HepG2 (cell line): Measurements from ENCODE around the gene ZNF582. TPM values are rescaled to one million over a fixed set of nuclear protein-coding genes. Genes with fewer than 3 reads are reported as not detected.

Source experiments
- ATAC-seq: fragments of 200-7000 bp; cut with Tn5 transposase; 3 replicates; pipeline ENCODE4 v1.9.1; 2020; ENCODE audit warnings: mild to moderate bottlenecking, moderate library complexity
- Bru-seq: library from RNA; stranded (reverse); fragments of 400-500 nt; gene quantifications from one replicate; lab custom pipeline; 2021; lab: Mats Ljungman, UMichigan
- BruChase-seq, 2 experiments: library from RNA; stranded (reverse); fragments of 400-500 nt; gene quantifications; one replicate each; lab custom pipeline; 2021; lab: Mats Ljungman, UMichigan
- BruUV-seq: library from RNA; stranded (reverse); fragments of 400-500 nt; replicated peaks from 2 replicates; lab custom pipeline; 2021; lab: Mats Ljungman, UMichigan
- CTCF ChIA-PET: fragments of 300-600 bp; formaldehyde crosslinking; extraction: SDS; loops from one replicate; lab custom pipeline; 2021; ENCODE audit warnings: low total read pairs, inconsistent platforms, low intra/inter-chr PET ratio; lab: Yijun Ruan, JAX
- POLR2A ChIA-PET: fragments of 350-600 bp; sonication (Branson Sonifier 250); formaldehyde crosslinking; loops from one replicate; lab custom pipeline; 2020; ENCODE audit warnings: antibody characterized with exemption, inconsistent platforms; lab: Yijun Ruan, JAX
- DNase-seq: peaks from one replicate; pipeline ENCODE4 v3.0.0-alpha.2; 2015; ENCODE audit warnings: low spot score
- FAIRE-seq: peaks from 3 replicates; lab custom pipeline; 2011; peaks lifted over from hg19 to GRCh38; lab: Jason Lieb, UNC
- H2AFZ ChIP-seq: one replicate; pipeline ENCODE4 v1.6.1; 2011; ENCODE audit warnings: low read length, inconsistent platforms
- H3K27ac ChIP-seq: fragments of 300-600 bp; 3 replicates; pipeline ENCODE4 v1.8.0; 2011; ENCODE audit warnings: mixed run types, mild to moderate bottlenecking, mixed read lengths, low read length, inconsistent platforms; ENCODE audit not compliant: insufficient read depth; ENCODE audit errors: extremely low read length
- H3K27me3 ChIP-seq, 2 experiments: fragments of 200-600 bp in 1 of 2; 2 replicates in 1 of 2; 3 replicates in 1 of 2; pipeline versions ENCODE4 v1.6.0 to v1.8.0; 2011; ENCODE audit warnings: low read length in 2 of 2, mild to moderate bottlenecking in 2 of 2, moderate library complexity in 2 of 2, inconsistent platforms in 1 of 2; ENCODE audit not compliant: insufficient read depth in 2 of 2, control insufficient read depth in 1 of 2
- H3K36me3 ChIP-seq, 2 experiments: fragments of 200-600 bp in 1 of 2; replicated peaks in 1 of 2; 2 replicates in 1 of 2; 3 replicates in 1 of 2; pipeline versions ENCODE4 v1.5.1 to v1.8.0; 2011; ENCODE audit warnings: low read length in 2 of 2, inconsistent platforms in 1 of 2; ENCODE audit not compliant: insufficient read depth in 2 of 2, control insufficient read depth in 1 of 2
- H3K4me1 ChIP-seq: 2 replicates; pipeline ENCODE4 v1.5.1; 2012; ENCODE audit warnings: low read length, inconsistent platforms; ENCODE audit not compliant: insufficient read depth
- H3K4me2 ChIP-seq: 2 replicates; pipeline ENCODE4 v1.6.0; 2011; ENCODE audit warnings: low read depth, low read length, inconsistent platforms
- H3K4me3 ChIP-seq, 3 experiments: fragments of 200-600 bp in 1 of 3; sonication (generic), shearing (Covaris generic) in 1 of 3; replicated peaks in 1 of 3; 2 replicates each; pipeline ENCODE4 v1.5.1; 2011 to 2016; ENCODE audit warnings: low read length in 3 of 3, inconsistent platforms in 2 of 3, low read depth in 2 of 3, mild to moderate bottlenecking in 2 of 3, control low read depth in 1 of 3, mixed read lengths in 1 of 3; ENCODE audit not compliant: insufficient read depth in 1 of 3
- H3K79me2 ChIP-seq: one replicate; pipeline ENCODE4 v1.6.1; 2011; ENCODE audit warnings: low read length, inconsistent platforms; ENCODE audit not compliant: insufficient read depth
- H3K9ac ChIP-seq: 2 replicates; pipeline ENCODE4 v1.6.0; 2011; ENCODE audit warnings: mild to moderate bottlenecking, low read depth, low read length, inconsistent platforms; ENCODE audit not compliant: insufficient read depth
- H3K9me3 ChIP-seq: 2 replicates; pipeline ENCODE4 v1.5.1; 2012; ENCODE audit warnings: mild to moderate bottlenecking, low read length
- H4K20me1 ChIP-seq: 2 replicates; pipeline ENCODE4 v1.6.0; 2011; ENCODE audit warnings: inconsistent platforms, mild to moderate bottlenecking, low read length, moderate library complexity; ENCODE audit not compliant: insufficient read depth
- CERS6 ChIP-seq: sonication (generic); formaldehyde crosslinking; IDR thresholded peaks from 2 replicates; pipeline ENCODE4 v1.5.0; 2020; ENCODE audit warnings: missing genetic modification reagents
- GMEB1 ChIP-seq: sonication (generic); formaldehyde crosslinking; IDR thresholded peaks from 2 replicates; pipeline ENCODE4 v1.5.1; 2020; ENCODE audit warnings: missing genetic modification reagents, mild to moderate bottlenecking, borderline replicate concordance
- HOXA3 ChIP-seq: sonication (generic); formaldehyde crosslinking; IDR thresholded peaks from 2 replicates; pipeline ENCODE4 v1.5.0; 2020; ENCODE audit warnings: missing genetic modification reagents
- STAG1 ChIP-seq: sonication (generic); formaldehyde crosslinking; IDR thresholded peaks from 2 replicates; pipeline ENCODE4 v1.4.0; 2020; ENCODE audit warnings: missing genetic modification reagents
- THAP9 ChIP-seq: sonication (generic); formaldehyde crosslinking; IDR thresholded peaks from 2 replicates; pipeline ENCODE4; 2020; ENCODE audit warnings: missing genetic modification reagents, mild to moderate bottlenecking, borderline replicate concordance
- ZNF556 ChIP-seq: sonication (generic); formaldehyde crosslinking; IDR thresholded peaks from 2 replicates; pipeline ENCODE4 v1.4.0; 2020; ENCODE audit warnings: mild to moderate bottlenecking, missing genetic modification reagents, borderline replicate concordance
- WGBS: methylation state at CpG from one replicate; pipeline ENCODE4 v1.1.6; 2017; ENCODE audit warnings: low lambda C conversion rate; 5-methylcytosine and 5-hydroxymethylcytosine counted together
- in situ Hi-C: cut with HindIII; loops from 2 replicates; pipeline ENCODE4 v1.10.0; 2017; ENCODE audit warnings: low pct_unique_long_range_greater_than_20kb; ENCODE audit not compliant: extremely low pct_ligation_motif_present
- intact Hi-C: fragments of 100-400 bp; cut with micrococcal nuclease; formaldehyde crosslinking; loops from one replicate; pipeline ENCODE4 v1.10.0; 2022; ENCODE audit not compliant: unreplicated experiment
- long read RNA-seq, 2 experiments: library from RNA in 1 of 2; library from polyadenylated mRNA in 1 of 2; stranded (forward) in 1 of 2; unstranded in 1 of 2; transcript quantifications; one replicate each; pipeline ENCODE4 v2.0.0, GENCODE V29; 2019 to 2022
- polyA minus RNA-seq, 3 experiments: library from RNA; depleted of rRNA, polyadenylated mRNA; stranded (reverse); fragments of >200 nt; gene quantifications; 2 replicates each; pipeline ENCODE4 v1.2.3, GENCODE V29; 2011; ENCODE audit warnings: low replicate concordance in 1 of 3
- polyA plus RNA-seq, 8 experiments: library from polyadenylated mRNA; depleted of rRNA in 3 of 8; stranded (reverse) in 7 of 8; unstranded in 1 of 8; fragments of >200 nt; fragmentation: Illumina TruSeq in 4 of 8; extraction: Trizol in 4 of 8; gene quantifications; 2 replicates each; pipeline versions ENCODE4 v1.2.1 to v1.2.3, GENCODE V29; 2011 to 2016; ENCODE audit warnings: low read depth in 4 of 8, missing spikeins in 1 of 8, mixed read lengths in 1 of 8; ENCODE audit not compliant: insufficient read depth in 1 of 8
- total RNA-seq, 5 experiments: library from RNA; depleted of rRNA; stranded (reverse); fragments of >200 nt; fragmentation: Illumina TruSeq; extraction: Trizol; gene quantifications; 2 replicates each; pipeline ENCODE4 v1.2.3, GENCODE V29; 2016; ENCODE audit warnings: low read depth in 1 of 5

ZNF582 gene
- 1.6 and 2.4 TPM in 2 replicates for total RNA-seq (2016; rRNA removed; fragmentation: Illumina TruSeq; extraction: Trizol)
- 0.44 and 0.61 TPM in 2 replicates for total RNA-seq (2016; cell fraction: cytosol; rRNA removed; fragmentation: Illumina TruSeq; extraction: Trizol; ENCODE audit: low read depth)
- 0.93 and 1.9 TPM in 2 replicates for total RNA-seq (2016; cell fraction: insoluble cytoplasmic fraction; rRNA removed; fragmentation: Illumina TruSeq; extraction: Trizol)
- total RNA-seq (2016; cell fraction: membrane; rRNA removed; fragmentation: Illumina TruSeq; extraction: Trizol): 0.65 and 0.90 TPM in 2 replicates
- 0.99 and 1.2 TPM in 2 replicates for total RNA-seq (2016; cell fraction: nucleus; rRNA removed; fragmentation: Illumina TruSeq; extraction: Trizol)
- 0.83 and 1.1 TPM in 2 replicates for polyA plus RNA-seq (2011; rRNA removed)
- polyA plus RNA-seq (2011; cell fraction: cytosol; rRNA removed): 0.48 and 1.3 TPM in 2 replicates
- 1.2 and 1.6 TPM in 2 replicates for polyA plus RNA-seq (2011; cell fraction: nucleus; rRNA removed)
- 1.5 and 1.8 TPM in 2 replicates for polyA plus RNA-seq (2012)
- polyA plus RNA-seq (2016; cell fraction: cytosol; fragmentation: Illumina TruSeq; extraction: Trizol; ENCODE audit: low read depth): 0.34 and 0.82 TPM in 2 replicates
- polyA plus RNA-seq (2016; cell fraction: insoluble cytoplasmic fraction; fragmentation: Illumina TruSeq; extraction: Trizol; ENCODE audit: low read depth): 1.3 and 1.6 TPM in 2 replicates
- 0.64 and 1.2 TPM in 2 replicates for polyA plus RNA-seq (2016; cell fraction: membrane; fragmentation: Illumina TruSeq; extraction: Trizol; ENCODE audit: low read depth)
- 1.7 and 1.8 TPM in 2 replicates for polyA plus RNA-seq (2016; cell fraction: nucleus; fragmentation: Illumina TruSeq; extraction: Trizol; ENCODE audit: insufficient read depth, low read depth)
- 1.2 TPM in 1 of 2 replicates, not detected in the other for polyA minus RNA-seq (2011; rRNA and poly(A)+ RNA removed; ENCODE audit: low replicate concordance)
- 0.26 and 1.1 TPM in 2 replicates for polyA minus RNA-seq (2011; cell fraction: cytosol; rRNA and poly(A)+ RNA removed)
- 2.1 and 2.3 TPM in 2 replicates for polyA minus RNA-seq (2011; cell fraction: nucleus; rRNA and poly(A)+ RNA removed)
- Bru-seq, nascent RNA: percentile 58 among the genes with signal in this experiment
- BruChase-seq, experiment 1, labeled RNA remaining after a 6-hour chase: percentile 49 among the genes with signal in this experiment
- BruChase-seq, experiment 2, labeled RNA remaining after a 2-hour chase: percentile 52 among the genes with signal in this experiment
- long read RNA-seq, experiment 1, partial matches to known transcripts: 0 of 1 reads
- long read RNA-seq, experiment 1, other reads (novel, unspliced or antisense): 1 of 1 reads
- long read RNA-seq, experiment 2, partial matches to known transcripts: 0 of 1 reads
- long read RNA-seq, experiment 2, other reads (novel, unspliced or antisense): 0 of 1 reads

DNA sequence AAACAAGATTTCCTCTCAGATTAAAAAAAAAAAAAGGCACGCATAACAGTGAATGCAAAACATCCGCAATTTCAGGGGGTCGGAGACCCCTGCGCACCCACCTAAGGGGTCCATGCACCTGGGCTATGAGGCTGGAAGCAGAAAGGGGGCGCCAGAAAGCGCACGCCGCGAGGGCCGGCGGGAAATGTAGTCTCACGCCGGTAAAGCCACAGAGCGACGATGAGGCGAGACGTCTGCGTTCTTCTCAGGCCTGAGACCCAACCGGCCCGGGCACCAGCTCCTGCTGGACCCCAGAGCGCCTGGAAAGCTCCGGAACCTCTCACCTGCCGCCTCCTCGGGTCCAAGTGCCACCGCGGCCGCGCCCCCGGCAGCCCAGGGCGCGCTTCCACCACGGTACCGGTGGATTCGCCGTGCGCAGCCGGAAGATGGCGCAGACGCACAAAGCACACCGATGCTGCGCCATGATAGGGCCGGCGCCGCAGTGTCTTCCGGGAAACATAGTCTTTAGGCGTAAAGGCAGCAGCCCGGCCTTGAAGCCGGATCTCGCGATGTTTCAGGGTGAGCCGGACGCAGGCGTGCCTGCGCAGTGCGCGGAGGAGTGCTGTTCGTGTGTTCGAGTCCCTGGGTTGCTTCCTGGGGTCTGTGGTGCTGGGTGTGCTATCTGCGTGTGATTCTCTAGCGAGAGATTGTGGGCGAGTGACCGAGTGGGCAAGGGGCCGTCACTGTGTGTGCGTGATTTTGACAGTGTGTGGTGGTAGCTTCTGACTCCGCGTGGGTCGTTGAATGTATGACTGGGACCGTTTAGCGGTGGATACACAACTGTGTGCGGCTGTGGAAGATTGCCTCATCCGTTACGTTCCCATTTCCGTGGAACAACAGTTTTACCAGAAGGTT, at the start of gene ZNF582:
TSS of gene ZNF582 (minus strand) at position 416 of the 894 bp plus-strand sequence. CDS start 1,782 bp downstream, outside the sequence.
- ChIA-PET CTCF (no interaction called here), POLR2A (interaction anchor here (2.2 kb wide), 1 partner anchor 10 kb away, joined by 6 read pairs; the partner anchor contains the start of gene ZNF583)
- WGBS: 56% methylated on average over 58 of the region's 73 CpGs
- peak; percentile 94 for ATAC-seq
- no peak for FAIRE-seq
- Histone ChIP-seq H3K4me3 (peak within 1 kb of the TSS; percentile 55 to 77 (median 59)), H3K79me2 (no peaks in the 10 kb centered on the region), H3K27me3 (no peaks in the 10 kb centered on the region), H4K20me1 (no peaks in the 10 kb centered on the region), H3K36me3 (peaks cover 0 to 2% of the 10 kb centered on the region in 2 experiments; a peak in 1 of 5 replicates), H3K4me1 (0 out of 2 replicates have a peak, but pooled peaks cover 4% of the 10 kb centered on the region), H2AFZ (peak within 1 kb of the TSS; percentile 30), H3K4me2 (peak within 1 kb of the TSS; percentile 52), H3K27ac (peak within 1 kb of the TSS; percentile 79), H3K9ac (peak within 1 kb of the TSS; percentile 78), H3K9me3 (peaks cover 56% of the 10 kb centered on the region)
- in situ Hi-C loops (no loop called here), intact Hi-C loops (no loop called here)
- peak; percentile 80 for DNase-seq
- TSS peak; percentile 59 for BruUV-seq
- peak; percentile 34 for TF ChIP-seq STAG1
- TF ChIP-seq HOXA3 (CRISPR knock-in tag): peak; percentile 85
- TF ChIP-seq GMEB1 (CRISPR knock-in tag): peak; percentile 88
- peak; percentile 53; the same call in 1 of the 2 replicates for TF ChIP-seq THAP9
- TF ChIP-seq ZNF556 (CRISPR knock-in tag): 0 out of 2 replicates have a peak, but pooled peaks have one; percentile 59
- TF ChIP-seq CERS6: no peak
